Nephron (organoid): Measurements from ENCODE around the gene PKHD1.
A peak's percentile ranks its signal among the peaks of the same experiment; 100 is the strongest.

Experiments
- H3K27ac Mint-ChIP-seq, 3 experiments: 2 replicates each; pipeline ENCODE4 v1.8.0; 2020; ENCODE audit warnings: mixed read lengths in 3 of 3, mild to moderate bottlenecking in 2 of 3, moderate library complexity in 1 of 3
- H3K27me3 Mint-ChIP-seq: 2 replicates; pipeline ENCODE4 v1.8.0; 2021; ENCODE audit warnings: low read depth, mild to moderate bottlenecking, moderate library complexity, mixed read lengths
- H3K36me3 Mint-ChIP-seq: 2 replicates; pipeline ENCODE4 v1.8.0; 2020; ENCODE audit warnings: low read depth, mixed read lengths
- H3K4me1 Mint-ChIP-seq: 2 replicates; pipeline ENCODE4 v1.8.0; 2020; ENCODE audit warnings: mixed read lengths
- H3K4me3 Mint-ChIP-seq, 3 experiments: 2 replicates each; pipeline ENCODE4 v1.8.0; 2020; ENCODE audit warnings: mild to moderate bottlenecking in 3 of 3, mixed read lengths in 3 of 3, moderate library complexity in 2 of 3
- H3K9me3 Mint-ChIP-seq: 2 replicates; pipeline ENCODE4 v1.8.0; 2020; ENCODE audit warnings: mixed read lengths
- CTCF ChIP-seq, 3 experiments: fragments of 200-600 bp; sonication (generic); IDR thresholded peaks; one replicate each; pipeline ENCODE4 v1.5.0; 2021; ENCODE audit warnings: antibody characterized with exemption in 3 of 3; ENCODE audit not compliant: unreplicated experiment in 3 of 3

The PKHD1 gene

GRCh38 chr6:51915098-51915497 is 172.3 kb downstream of the PKHD1 start:
- Mint-ChIP-seq H3K36me3 (peaks cover 19% of the 10 kb centered on the region), H3K4me1 (no peaks in the 10 kb centered on the region), H3K4me3 (no peak overlapping the region), H3K27ac (no peak overlapping the region), H3K27me3 (no peaks in the 10 kb centered on the region), H3K9me3 (peaks cover 5% of the 10 kb centered on the region)
- no peak for TF ChIP-seq CTCF (IDR thresholded peaks at IDR 0.05; ENCODE audit: unreplicated experiment in 3 of 3)

GRCh38 chr6:51913265-51913664 is 174.1 kb downstream of the PKHD1 start:
- H3K27me3 Mint-ChIP-seq, result no peaks in the 10 kb centered on the region
- TF ChIP-seq CTCF (IDR thresholded peaks at IDR 0.05; ENCODE audit: unreplicated experiment in 3 of 3), result no peak
- no peak overlapping the region for H3K27ac Mint-ChIP-seq
- H3K9me3 Mint-ChIP-seq, result no peaks in the 10 kb centered on the region
- peaks cover 13% of the 10 kb centered on the region for H3K36me3 Mint-ChIP-seq
- no peaks in the 10 kb centered on the region for H3K4me1 Mint-ChIP-seq
- H3K4me3 Mint-ChIP-seq, result no peak overlapping the region

GRCh38 chr6:51910851-51911250 is 176.6 kb downstream of the PKHD1 start:
- Mint-ChIP-seq H3K9me3 (no peaks in the 10 kb centered on the region), H3K27ac (peak overlapping the region in 1 of 3 experiments; percentile 14), H3K36me3 (peaks cover 6% of the 10 kb centered on the region), H3K4me1 (no peaks in the 10 kb centered on the region), H3K27me3 (no peaks in the 10 kb centered on the region), H3K4me3 (no peak overlapping the region)
- no peak for TF ChIP-seq CTCF (IDR thresholded peaks at IDR 0.05; ENCODE audit: unreplicated experiment in 3 of 3)

- Mint-ChIP-seq H3K27ac (no peak overlapping the region), H3K36me3 (peaks cover 7% of the 10 kb centered on the region), H3K9me3 (no peaks in the 10 kb centered on the region), H3K27me3 (no peaks in the 10 kb centered on the region), H3K4me3 (no peak overlapping the region), H3K4me1 (no peaks in the 10 kb centered on the region)
- no peak for TF ChIP-seq CTCF (IDR thresholded peaks at IDR 0.05; ENCODE audit: unreplicated experiment in 3 of 3)
These were observed 179.2 kb downstream of the PKHD1 start for GRCh38 chr6:51908243-51908642.

- no peaks in the 10 kb centered on the region for H3K4me1 Mint-ChIP-seq
- H3K27ac Mint-ChIP-seq, result no peak overlapping the region
- H3K27me3 Mint-ChIP-seq, result no peaks in the 10 kb centered on the region
- H3K36me3 Mint-ChIP-seq, result peaks cover 3% of the 10 kb centered on the region
- TF ChIP-seq CTCF (IDR thresholded peaks at IDR 0.05; ENCODE audit: unreplicated experiment in 3 of 3), result no peak
- peaks cover 2% of the 10 kb centered on the region for H3K9me3 Mint-ChIP-seq
- no peak overlapping the region for H3K4me3 Mint-ChIP-seq
These were observed 185.3 kb downstream of the PKHD1 start for GRCh38 chr6:51901766-51902764.
